IPS DF 6.9 (cell line): ENCODE results near the gene CC2D1A.
A peak's percentile ranks its signal among the peaks of the same experiment; 100 is the strongest.

Source experiments
- DNase-seq: peaks from one replicate; pipeline ENCODE4 v3.0.0-alpha.2; 2013; ENCODE audit warnings: low read depth, low spot score
- H3K27ac ChIP-seq: one replicate; pipeline ENCODE4 v1.5.1; 2013; ENCODE audit warnings: low read length, control low read depth
- H3K27me3 ChIP-seq: 2 replicates; pipeline ENCODE4 v1.6.1; 2013; ENCODE audit warnings: mild to moderate bottlenecking, low read length; ENCODE audit not compliant: control insufficient read depth, insufficient read depth
- H3K36me3 ChIP-seq: 2 replicates; pipeline ENCODE4 v1.6.1; 2013; ENCODE audit warnings: low read length; ENCODE audit not compliant: control insufficient read depth, insufficient read depth
- H3K4me1 ChIP-seq: 2 replicates; pipeline ENCODE4 v1.6.1; 2013; ENCODE audit warnings: low read length; ENCODE audit not compliant: control insufficient read depth, insufficient read depth
- H3K4me3 ChIP-seq: 2 replicates; pipeline ENCODE4 v1.5.1; 2013; ENCODE audit warnings: mild to moderate bottlenecking, low read length
- H3K9me3 ChIP-seq: 2 replicates; pipeline ENCODE4 v1.6.1; 2013; ENCODE audit warnings: low read length, inconsistent platforms; ENCODE audit not compliant: control insufficient read depth, insufficient read depth
- WGBS: extraction: QIAGEN DNeasy Blood & Tissue Kit; methylation state at CpG from one replicate; pipeline ENCODE4 v1.1.7; 2013; ENCODE audit warnings: mixed read lengths, missing lambda C conversion rate; ENCODE audit not compliant: insufficient read length, insufficient coverage; 5-methylcytosine and 5-hydroxymethylcytosine counted together

The CC2D1A gene

GRCh38 chr19:13865571-13866462, 40.2 kb upstream of the CC2D1A start:
- no peaks in the 10 kb centered on the region for H3K9me3 ChIP-seq
- H3K4me3 ChIP-seq, result peak overlapping the region; percentile 52; the same call in 1 of the 2 replicates
- H3K36me3 ChIP-seq, result no peaks in the 10 kb centered on the region; the same call in 1 of the 2 replicates
- DNase-seq, result no peak
- no CpG with 5 or more reads among the region's 82 CpGs for WGBS
- H3K27me3 ChIP-seq, result peaks cover 15% of the 10 kb centered on the region
- no peaks in the 10 kb centered on the region; the same call in 1 of the 2 replicates for H3K4me1 ChIP-seq
- H3K27ac ChIP-seq, result no peak overlapping the region

DNA sequence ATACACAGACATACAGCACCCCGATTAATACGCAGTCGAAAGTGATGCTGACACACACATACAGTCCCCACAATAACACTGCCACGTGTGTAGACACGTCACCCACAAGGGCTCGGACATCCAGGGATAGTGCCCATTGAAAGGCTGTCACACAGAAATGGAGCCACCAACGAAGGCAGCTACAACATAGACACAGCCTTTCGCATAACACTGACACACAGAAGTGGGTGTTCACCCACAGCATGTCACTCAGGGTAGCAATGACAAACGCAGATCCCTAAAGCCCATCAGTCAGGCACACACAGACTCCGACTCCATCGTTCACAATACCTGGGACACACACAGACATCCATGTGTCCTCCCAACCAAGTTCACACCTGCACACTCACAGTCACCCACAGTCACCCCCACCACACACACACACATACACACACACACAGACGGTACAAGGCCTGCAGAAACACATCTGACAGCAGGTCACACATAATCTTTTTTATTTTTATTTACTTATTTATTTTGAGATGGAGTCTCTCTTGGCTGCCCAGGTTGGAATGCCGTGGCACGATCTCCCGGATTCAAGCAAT, 39.4 kb upstream of the CC2D1A start:
- Histone ChIP-seq H3K27me3 (peaks cover 23% of the 10 kb centered on the region), H3K36me3 (no peaks in the 10 kb centered on the region; the same call in 1 of the 2 replicates), H3K9me3 (no peaks in the 10 kb centered on the region), H3K4me1 (no peaks in the 10 kb centered on the region; the same call in 1 of the 2 replicates), H3K27ac (no peak overlapping the region), H3K4me3 (no peak overlapping the region)
- no peak for DNase-seq
- no CpG with 5 or more reads among the region's 15 CpGs for WGBS

- WGBS, result no CpG with 5 or more reads among the region's 4 CpGs
- no peaks in the 10 kb centered on the region; the same call in 1 of the 2 replicates for H3K4me1 ChIP-seq
- DNase-seq, result no peak
- no peak overlapping the region for H3K27ac ChIP-seq
- H3K4me3 ChIP-seq, result no peak overlapping the region
- H3K27me3 ChIP-seq, result peaks cover 28% of the 10 kb centered on the region
- H3K9me3 ChIP-seq, result no peaks in the 10 kb centered on the region
- H3K36me3 ChIP-seq, result no peaks in the 10 kb centered on the region; the same call in 1 of the 2 replicates
Measured at GRCh38 chr19:13868663-13869062, 37.3 kb upstream of the CC2D1A start.

DNA sequence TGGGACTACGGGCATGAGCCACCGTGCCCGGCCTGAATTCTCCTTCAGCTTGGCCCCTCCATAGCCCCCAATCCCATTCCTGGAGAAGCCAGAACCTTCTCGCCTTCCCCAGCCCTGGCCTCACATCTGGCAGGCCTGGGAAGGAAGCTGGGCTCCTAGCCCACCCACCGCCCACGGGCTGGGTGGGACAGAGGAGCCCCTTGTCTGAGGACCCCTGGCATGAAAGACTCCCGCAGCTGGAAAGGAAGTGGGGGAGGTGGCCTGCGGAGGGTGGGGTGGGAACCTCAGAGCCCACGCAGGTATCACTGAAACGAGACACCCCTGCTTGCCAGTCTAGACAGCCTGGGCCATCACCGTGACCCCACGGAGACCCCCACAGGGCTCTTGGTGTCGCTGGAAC, 36.7 kb upstream of the CC2D1A start:
- no peaks in the 10 kb centered on the region for H3K4me1 ChIP-seq

DNA sequence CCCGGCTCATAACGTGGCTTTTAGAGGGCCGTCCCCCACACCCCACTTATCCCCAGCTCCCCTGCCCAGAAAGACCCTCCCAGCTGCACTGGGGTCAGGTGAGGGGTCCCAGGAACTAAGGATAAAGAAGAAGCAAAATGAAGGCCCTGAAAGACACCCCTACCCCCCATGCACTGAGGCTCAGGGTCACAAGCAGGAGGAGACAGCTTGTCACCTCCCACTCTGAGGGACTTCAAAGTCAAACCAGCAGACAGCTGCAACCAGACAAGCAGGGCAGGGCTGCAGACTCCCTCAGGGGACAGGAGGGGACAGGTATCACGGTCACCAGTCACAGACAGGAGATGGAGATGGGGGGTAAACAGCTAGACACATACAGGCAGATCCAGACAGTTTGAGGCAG, 35.1 kb upstream of the CC2D1A start:
- no peak for DNase-seq
- no peaks in the 10 kb centered on the region for H3K9me3 ChIP-seq
- H3K36me3 ChIP-seq, result no peaks in the 10 kb centered on the region; the same call in 1 of the 2 replicates
- peaks cover 39% of the 10 kb centered on the region for H3K27me3 ChIP-seq
- H3K27ac ChIP-seq, result no peak overlapping the region
- no peak overlapping the region for H3K4me3 ChIP-seq
- H3K4me1 ChIP-seq, result no peaks in the 10 kb centered on the region
- no CpG with 5 or more reads among the region's 4 CpGs for WGBS

More for the DNA sequence above, 36.7 kb upstream of the CC2D1A start:
- no peaks in the 10 kb centered on the region for H3K9me3 ChIP-seq
- DNase-seq, result no peak
- no peaks in the 10 kb centered on the region; the same call in 1 of the 2 replicates for H3K36me3 ChIP-seq
- no peak overlapping the region for H3K4me3 ChIP-seq
- H3K27me3 ChIP-seq, result peaks cover 31% of the 10 kb centered on the region
- H3K27ac ChIP-seq, result no peak overlapping the region
- WGBS, result no CpG with 5 or more reads among the region's 13 CpGs

GRCh38 chr19:13872339-13872694, 33.7 kb upstream of the CC2D1A start:
- no peaks in the 10 kb centered on the region; the same call in 1 of the 2 replicates for H3K36me3 ChIP-seq
- peaks cover 30% of the 10 kb centered on the region for H3K27me3 ChIP-seq
- no peaks in the 10 kb centered on the region for H3K9me3 ChIP-seq
- no peak overlapping the region for H3K27ac ChIP-seq
- DNase-seq, result no peak
- no CpG with 5 or more reads among the region's 5 CpGs for WGBS
- H3K4me3 ChIP-seq, result no peak overlapping the region
- no peaks in the 10 kb centered on the region for H3K4me1 ChIP-seq

GRCh38 chr19:13872695-13873389, 33.2 kb upstream of the CC2D1A start:
- Histone ChIP-seq H3K27me3 (peaks cover 30% of the 10 kb centered on the region), H3K9me3 (no peaks in the 10 kb centered on the region), H3K27ac (no peak overlapping the region), H3K4me1 (no peaks in the 10 kb centered on the region), H3K4me3 (no peak overlapping the region), H3K36me3 (no peaks in the 10 kb centered on the region; the same call in 1 of the 2 replicates)
- no CpG with 5 or more reads among the region's 45 CpGs for WGBS
- no peak for DNase-seq

GRCh38 chr19:13873834-13874515, 32.0 kb upstream of the CC2D1A start:
- no peaks in the 10 kb centered on the region for H3K4me1 ChIP-seq
- no peaks in the 10 kb centered on the region for H3K9me3 ChIP-seq
- no peak overlapping the region for H3K27ac ChIP-seq
- no peak overlapping the region for H3K4me3 ChIP-seq
- H3K36me3 ChIP-seq, result no peaks in the 10 kb centered on the region; the same call in 1 of the 2 replicates
- no peak for DNase-seq
- H3K27me3 ChIP-seq, result peaks cover 30% of the 10 kb centered on the region
- WGBS, result no CpG with 5 or more reads among the region's 35 CpGs

DNA sequence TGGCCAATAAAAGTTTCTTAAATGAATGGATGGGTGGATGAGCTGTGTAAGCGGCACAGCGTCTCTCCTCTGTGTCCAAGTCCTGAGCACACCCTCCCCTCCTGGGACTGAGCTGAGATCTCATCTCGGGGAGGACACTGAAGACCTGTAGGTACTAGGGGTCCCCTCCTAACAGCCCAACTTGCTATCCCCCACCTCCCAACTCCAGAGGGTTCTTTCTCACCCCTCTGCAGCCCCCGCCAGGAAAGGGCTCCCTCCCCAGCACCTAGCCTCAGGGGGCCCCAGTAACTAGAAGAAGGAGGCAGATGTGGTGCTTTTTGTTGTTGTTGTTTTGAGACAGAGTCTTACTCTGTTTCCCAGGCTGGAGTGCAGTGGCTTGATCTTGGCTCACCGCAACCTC, 30.2 kb upstream of the CC2D1A start:
- Histone ChIP-seq H3K36me3 (no peaks in the 10 kb centered on the region), H3K9me3 (no peaks in the 10 kb centered on the region), H3K4me1 (peaks cover 5% of the 10 kb centered on the region), H3K4me3 (no peak overlapping the region), H3K27me3 (peaks cover 29% of the 10 kb centered on the region), H3K27ac (no peak overlapping the region)
- WGBS, result no CpG with 5 or more reads among the region's 5 CpGs
- DNase-seq, result no peak

GRCh38 chr19:13876834-13877233, 29.2 kb upstream of the CC2D1A start, which contains the start of gene NANOS3:
NANOS3 (plus strand) TSS chr19:13877134; CDS start chr19:13877249, 115 bp downstream.
- Histone ChIP-seq H3K27me3 (peaks cover 20% of the 10 kb centered on the region), H3K27ac (no peak within 1 kb of the TSS), H3K4me1 (peaks cover 10% of the 10 kb centered on the region), H3K4me3 (no peak within 1 kb of the TSS), H3K9me3 (no peaks in the 10 kb centered on the region), H3K36me3 (no peaks in the 10 kb centered on the region)
- DNase-seq, result no peak
- WGBS, result no CpG with 5 or more reads among the region's 5 CpGs
